ENCODE results near the gene SPEG.

- no peak for TF ChIP-seq GATA3 (IDR thresholded peaks at IDR 0.05; ENCODE audit: low read depth, low read length)
- TF ChIP-seq GATA2 (IDR thresholded peaks at IDR 0.05; ENCODE audit: low read depth, low read length) = no peak
These were observed 6.0 kb downstream of the SPEG start for GRCh38 chr2:219440388-219441256.
